Caco-2 (cell line): ENCODE data around the gene EPHA2. TPM values are rescaled to one million over a fixed set of nuclear protein-coding genes. Genes with fewer than 3 reads are reported as not detected.
A peak's percentile ranks its signal among the peaks of the same experiment; 100 is the strongest.

Source experiments
- BruUV-seq: library from RNA; stranded (reverse); fragments of 400-500 nt; replicated peaks from 2 replicates; lab custom pipeline; 2021; lab: Mats Ljungman, UMichigan
- CTCF ChIA-PET: fragments of 300-600 bp; sonication (Branson Sonifier 250); formaldehyde crosslinking; loops from one replicate; lab custom pipeline; 2022; ENCODE audit warnings: antibody characterized with exemption; lab: Charles Lee
- POLR2A ChIA-PET: fragments of 300-600 bp; sonication (Branson Sonifier 250); formaldehyde crosslinking; loops from one replicate; lab custom pipeline; 2022; ENCODE audit warnings: antibody characterized with exemption; lab: Charles Lee
- DNase-seq, 2 experiments: peaks; one replicate each; pipeline versions ENCODE4 v3.0.0 to v3.0.0-alpha.2; 2020 to 2022
- H3K27me3 ChIP-seq: replicated peaks from 2 replicates; pipeline ENCODE4 v1.6.0; 2011; ENCODE audit warnings: low read length; ENCODE audit not compliant: control insufficient read depth, insufficient read depth
- H3K36me3 ChIP-seq: 2 replicates; pipeline ENCODE4 v1.5.1; 2011; ENCODE audit warnings: low read length; ENCODE audit not compliant: control insufficient read depth, insufficient read depth
- H3K4me1 ChIP-seq: fragments of 250-450 bp; sonication (Bioruptor Pico); 2 replicates; pipeline ENCODE4 v1.5.1; 2020; ENCODE audit warnings: mild to moderate bottlenecking
- H3K4me3 ChIP-seq: 2 replicates; pipeline ENCODE4 v1.5.1; 2011; ENCODE audit warnings: low read depth, mild to moderate bottlenecking, control low read depth, low read length
- H3K9me3 ChIP-seq: fragments of 250-450 bp; sonication (Bioruptor Pico); 2 replicates; pipeline ENCODE4 v1.5.1; 2020; ENCODE audit warnings: mild to moderate bottlenecking, moderate library complexity
- H3K27ac Mint-ChIP-seq: one replicate; pipeline ENCODE4 v1.8.0; 2022; ENCODE audit warnings: mixed read lengths; ENCODE audit not compliant: unreplicated experiment
- H3K27me3 Mint-ChIP-seq: one replicate; pipeline ENCODE4 v1.8.0; 2022; ENCODE audit warnings: mixed read lengths; ENCODE audit not compliant: insufficient read depth, unreplicated experiment
- H3K36me3 Mint-ChIP-seq: one replicate; pipeline ENCODE4 v1.8.0; 2022; ENCODE audit warnings: mild to moderate bottlenecking, mixed read lengths; ENCODE audit not compliant: insufficient read depth, unreplicated experiment
- H3K4me1 Mint-ChIP-seq: one replicate; pipeline ENCODE4 v1.8.0; 2022; ENCODE audit warnings: low read depth, mixed read lengths; ENCODE audit not compliant: unreplicated experiment
- H3K4me3 Mint-ChIP-seq: one replicate; pipeline ENCODE4 v1.8.0; 2022; ENCODE audit warnings: mild to moderate bottlenecking, moderate library complexity, mixed read lengths; ENCODE audit not compliant: unreplicated experiment
- H3K9me3 Mint-ChIP-seq: one replicate; pipeline ENCODE4 v1.8.0; 2022; ENCODE audit warnings: mixed read lengths; ENCODE audit not compliant: unreplicated experiment
- intact Hi-C: fragments of 100-400 bp; cut with micrococcal nuclease; formaldehyde crosslinking; loops from one replicate; pipeline ENCODE4 v1.10.0; 2022; ENCODE audit not compliant: unreplicated experiment
- total RNA-seq: library from RNA; stranded (reverse); gene quantifications from 2 replicates; pipeline ENCODE4 v1.2.3, GENCODE V29; 2022
- TF ChIP-seq, protein P1 (sequence below), 2 experiments: fragments of 200-600 bp in 1 of 2; IDR thresholded peaks; 1 replicate in 1 of 2; 2 replicates in 1 of 2; pipeline versions ENCODE4 v1.5.1 to v1.8.0; 2011 to 2022; ENCODE audit warnings: antibody characterized with exemption in 1 of 2, control low read depth in 1 of 2, inconsistent platforms in 1 of 2, low read depth in 1 of 2, low read length in 1 of 2, mild to moderate bottlenecking in 1 of 2, moderate library complexity in 1 of 2; ENCODE audit not compliant: insufficient read depth in 1 of 2, severe bottlenecking in 1 of 2, unreplicated experiment in 1 of 2

Gene EPHA2
- total RNA-seq, 1 experiment from 2014 or later: 31.2 TPM

DNA sequence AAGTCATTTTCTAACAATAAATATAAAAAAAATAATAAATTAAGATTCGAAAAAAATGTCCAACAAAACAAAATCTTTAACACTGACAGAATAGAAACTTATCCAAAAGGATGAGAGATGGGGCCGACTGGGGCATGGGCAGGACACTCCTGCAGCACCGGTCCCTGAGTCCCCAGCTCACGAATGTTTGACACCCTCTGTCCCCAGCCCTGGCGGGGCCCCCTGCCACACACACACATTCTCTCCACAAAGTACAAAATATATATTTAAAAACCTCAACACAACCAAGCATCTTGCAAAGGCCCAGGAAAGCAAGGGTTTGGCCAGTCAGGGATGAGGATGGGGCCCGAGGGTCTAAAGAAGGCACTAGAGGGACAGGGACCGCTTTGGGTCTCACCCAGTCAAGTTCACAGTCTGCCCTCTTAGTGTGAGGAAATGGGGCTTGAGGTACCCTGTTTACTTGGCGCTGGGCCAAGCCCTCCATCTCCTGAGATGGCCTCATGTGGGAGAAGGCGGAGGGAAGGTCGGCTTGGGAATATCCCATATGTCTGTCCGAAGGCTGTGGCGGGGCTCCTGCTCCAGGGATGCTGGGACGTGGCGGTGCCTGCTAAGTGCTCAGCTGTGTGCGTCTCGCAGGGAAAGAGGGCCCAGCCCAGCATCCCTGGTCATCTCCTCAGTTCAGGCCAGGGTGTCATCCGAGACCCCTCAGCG, 31.3 kb downstream of the EPHA2 start:
- BruUV-seq: no TSS peak
- DNase-seq: no peak
- ChIA-PET POLR2A (no interaction called here), CTCF (no interaction called here)
- Mint-ChIP-seq H3K9me3 (no peaks in the 10 kb centered on the region), H3K27me3 (no peaks in the 10 kb centered on the region), H3K4me3 (no peak overlapping the region), H3K36me3 (peaks cover 56% of the 10 kb centered on the region), H3K27ac (no peak overlapping the region), H3K4me1 (no peaks in the 10 kb centered on the region)
- Histone ChIP-seq H3K27me3 (no peaks in the 10 kb centered on the region), H3K36me3 (peaks cover 1% of the 10 kb centered on the region), H3K9me3 (no peaks in the 10 kb centered on the region), H3K4me3 (no peak overlapping the region), H3K4me1 (0 out of 2 replicates have a peak, but pooled peaks cover 6% of the 10 kb centered on the region)
- TF ChIP-seq, protein P1, sequence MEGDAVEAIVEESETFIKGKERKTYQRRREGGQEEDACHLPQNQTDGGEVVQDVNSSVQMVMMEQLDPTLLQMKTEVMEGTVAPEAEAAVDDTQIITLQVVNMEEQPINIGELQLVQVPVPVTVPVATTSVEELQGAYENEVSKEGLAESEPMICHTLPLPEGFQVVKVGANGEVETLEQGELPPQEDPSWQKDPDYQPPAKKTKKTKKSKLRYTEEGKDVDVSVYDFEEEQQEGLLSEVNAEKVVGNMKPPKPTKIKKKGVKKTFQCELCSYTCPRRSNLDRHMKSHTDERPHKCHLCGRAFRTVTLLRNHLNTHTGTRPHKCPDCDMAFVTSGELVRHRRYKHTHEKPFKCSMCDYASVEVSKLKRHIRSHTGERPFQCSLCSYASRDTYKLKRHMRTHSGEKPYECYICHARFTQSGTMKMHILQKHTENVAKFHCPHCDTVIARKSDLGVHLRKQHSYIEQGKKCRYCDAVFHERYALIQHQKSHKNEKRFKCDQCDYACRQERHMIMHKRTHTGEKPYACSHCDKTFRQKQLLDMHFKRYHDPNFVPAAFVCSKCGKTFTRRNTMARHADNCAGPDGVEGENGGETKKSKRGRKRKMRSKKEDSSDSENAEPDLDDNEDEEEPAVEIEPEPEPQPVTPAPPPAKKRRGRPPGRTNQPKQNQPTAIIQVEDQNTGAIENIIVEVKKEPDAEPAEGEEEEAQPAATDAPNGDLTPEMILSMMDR (IDR thresholded peaks at IDR 0.05; ENCODE audit: insufficient read depth in 1 of 2, low read depth in 1 of 2, low read length in 1 of 2, severe bottlenecking in 1 of 2, unreplicated experiment in 1 of 2): no peak
- intact Hi-C loops: no loop called here

DNA sequence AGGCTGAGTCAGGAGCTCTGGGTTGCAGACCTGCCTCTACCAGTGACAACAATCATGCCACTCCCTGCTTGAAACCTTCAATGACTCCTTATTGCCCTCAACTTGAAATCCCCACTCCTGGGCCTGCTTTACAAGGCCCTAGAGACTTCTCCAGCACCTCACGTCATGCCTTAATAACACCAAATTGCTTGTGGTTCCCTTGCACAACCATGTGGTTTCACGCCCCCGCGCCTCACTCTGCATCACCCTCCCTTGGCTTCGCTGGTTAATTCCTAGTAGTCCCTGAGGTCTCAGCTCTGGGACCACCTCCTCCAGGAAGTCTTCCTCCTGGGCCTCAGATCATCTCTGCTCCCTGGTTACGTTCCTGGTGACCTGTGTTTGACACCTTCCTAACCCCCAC, 33.0 kb downstream of the EPHA2 start:
- H3K27ac Mint-ChIP-seq: no peak overlapping the region
- POLR2A ChIA-PET: no interaction called here
- no peaks in the 10 kb centered on the region; the same call in 1 of the 2 replicates for H3K36me3 ChIP-seq
- no peaks in the 10 kb centered on the region for H3K27me3 ChIP-seq
- 0 out of 2 replicates have a peak, but pooled peaks cover 6% of the 10 kb centered on the region for H3K4me1 ChIP-seq
- CTCF ChIA-PET: interaction anchor here (1.2 kb wide), 1 partner anchor 32 kb away, joined by 3 read pairs; no protein-coding TSS in a partner anchor
- H3K9me3 ChIP-seq: no peaks in the 10 kb centered on the region
- H3K4me1 Mint-ChIP-seq: no peaks in the 10 kb centered on the region
- H3K9me3 Mint-ChIP-seq: no peaks in the 10 kb centered on the region
- DNase-seq: peak in 1 of 2 experiments; percentile 26
- intact Hi-C loops: no loop called here
- no peak overlapping the region for H3K4me3 Mint-ChIP-seq
- H3K36me3 Mint-ChIP-seq: peaks cover 49% of the 10 kb centered on the region
- no peak overlapping the region for H3K4me3 ChIP-seq
- TF ChIP-seq, protein P1 (IDR thresholded peaks at IDR 0.05; ENCODE audit: insufficient read depth in 1 of 2, low read depth in 1 of 2, low read length in 1 of 2, severe bottlenecking in 1 of 2, unreplicated experiment in 1 of 2): no peak
- BruUV-seq: no TSS peak
- no peaks in the 10 kb centered on the region for H3K27me3 Mint-ChIP-seq

DNA sequence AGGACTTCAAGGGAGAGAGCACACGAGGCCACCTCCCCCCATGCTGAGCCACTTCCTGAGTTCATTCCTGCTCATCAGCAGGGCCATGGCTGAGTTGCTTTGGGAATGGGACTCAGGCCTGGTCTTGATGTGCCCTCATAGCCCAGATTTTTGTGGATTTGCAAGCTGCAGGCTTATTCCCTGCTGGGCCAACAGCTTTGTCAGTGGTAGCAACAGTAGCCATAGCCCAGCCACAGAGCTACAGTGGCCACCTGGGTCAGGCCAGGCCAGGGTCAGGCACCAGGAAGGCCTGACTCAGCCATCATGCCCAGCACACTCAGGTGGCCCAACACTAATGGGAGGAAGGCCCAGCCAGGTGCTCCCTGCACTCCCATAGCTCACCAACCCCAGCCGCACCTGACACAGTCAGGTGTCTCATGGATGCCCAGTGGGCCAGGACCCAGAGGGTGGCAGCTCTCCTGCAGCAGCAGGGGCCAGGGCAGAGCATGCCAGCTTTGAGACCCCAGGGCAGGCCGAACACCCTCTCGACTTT, 33.5 kb downstream of the EPHA2 start:
- H3K4me1 ChIP-seq: 0 out of 2 replicates have a peak, but pooled peaks cover 6% of the 10 kb centered on the region
- H3K27me3 ChIP-seq: no peaks in the 10 kb centered on the region

More for the DNA sequence above, 33.5 kb downstream of the EPHA2 start:
- intact Hi-C loops: no loop called here
- H3K9me3 ChIP-seq: no peaks in the 10 kb centered on the region
- no peaks in the 10 kb centered on the region for H3K4me1 Mint-ChIP-seq
- H3K36me3 ChIP-seq: no peaks in the 10 kb centered on the region; the same call in 1 of the 2 replicates
- H3K4me3 ChIP-seq: no peak overlapping the region
- no peaks in the 10 kb centered on the region for H3K9me3 Mint-ChIP-seq
- H3K36me3 Mint-ChIP-seq: peaks cover 44% of the 10 kb centered on the region
- H3K27me3 Mint-ChIP-seq: no peaks in the 10 kb centered on the region
- ChIA-PET POLR2A (no interaction called here), CTCF (interaction anchor here (1.2 kb wide), 1 partner anchor 32 kb away, joined by 3 read pairs; no protein-coding TSS in a partner anchor)
- no TSS peak for BruUV-seq
- no peak for DNase-seq
- TF ChIP-seq, protein P1 (IDR thresholded peaks at IDR 0.05; ENCODE audit: insufficient read depth in 1 of 2, low read depth in 1 of 2, low read length in 1 of 2, severe bottlenecking in 1 of 2, unreplicated experiment in 1 of 2): no peak
- H3K27ac Mint-ChIP-seq: no peak overlapping the region
- no peak overlapping the region for H3K4me3 Mint-ChIP-seq
